CD4-positive, alpha-beta T cell treated with Interleukin-6 for 4 hours (primary cell): ENCODE data around the gene TBC1D9B.

Source experiments
- DNase-seq: peaks from one replicate; pipeline ENCODE4 v3.0.0-alpha.2; 2020; ENCODE audit warnings: mixed read lengths

Gene TBC1D9B

DNA sequence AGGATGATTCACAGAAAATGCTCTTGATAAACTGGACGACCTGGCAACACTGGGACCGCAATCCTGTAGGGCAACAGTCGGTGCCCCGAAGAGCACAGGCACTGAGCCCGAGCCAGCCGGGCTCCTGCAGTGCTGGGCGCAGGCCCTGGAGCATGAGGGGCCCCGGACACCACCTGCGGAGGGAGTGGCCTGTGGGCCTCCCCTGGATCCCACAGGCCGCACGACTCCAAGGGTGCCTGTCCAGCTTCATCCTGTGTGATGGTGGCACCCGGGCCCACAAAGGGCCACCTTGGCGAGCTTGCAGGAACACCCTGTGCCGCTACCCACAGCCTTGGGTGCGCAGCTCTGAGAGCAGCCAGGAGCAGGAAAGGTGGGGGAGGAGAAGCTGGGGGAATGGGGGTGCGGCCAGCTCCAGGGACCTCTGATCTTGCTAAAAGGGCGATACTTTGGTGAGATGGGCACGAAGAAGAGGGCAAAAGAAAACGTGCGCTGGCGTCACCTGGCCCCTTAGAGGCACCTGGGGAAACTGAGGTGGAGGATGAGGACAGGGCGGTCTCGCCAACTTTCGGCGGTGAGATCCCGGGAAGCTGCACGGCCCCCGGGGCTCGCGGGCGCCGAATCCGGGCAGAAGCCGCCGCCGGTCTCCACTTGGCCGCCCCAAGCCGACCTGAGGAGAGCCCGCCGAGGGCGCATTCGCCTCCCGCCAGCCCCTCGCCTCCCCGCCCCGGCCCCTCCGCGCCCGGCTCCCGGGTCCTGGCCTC lies 722 bp downstream of the TBC1D9B start:
- peak; percentile 44 for DNase-seq

DNA sequence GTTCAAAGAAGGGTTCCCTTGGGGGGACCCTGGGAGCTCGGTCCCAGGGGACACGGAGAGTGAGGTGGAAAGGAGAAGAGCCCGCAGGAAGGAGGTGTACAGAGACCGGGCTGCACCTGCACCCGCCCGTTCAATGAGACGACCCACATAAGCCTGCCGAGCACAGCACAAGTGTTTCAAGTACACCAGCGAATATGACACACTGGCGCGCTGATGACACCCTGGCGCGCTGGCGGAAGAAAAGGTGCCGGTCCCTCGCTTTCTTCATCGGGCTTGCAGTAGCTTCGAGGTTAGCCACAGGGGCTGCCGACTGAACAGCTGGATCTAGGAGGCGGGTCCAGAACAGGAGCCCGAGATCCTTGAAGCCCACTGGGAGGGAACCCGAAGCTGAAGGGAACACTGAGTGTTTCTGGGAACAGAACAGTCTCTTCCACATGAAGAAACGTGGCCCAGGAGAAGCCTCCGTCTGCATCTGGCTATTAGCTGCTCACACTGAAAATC lies 1.4 kb downstream of the TBC1D9B start:
- DNase-seq, result no peak

DNA sequence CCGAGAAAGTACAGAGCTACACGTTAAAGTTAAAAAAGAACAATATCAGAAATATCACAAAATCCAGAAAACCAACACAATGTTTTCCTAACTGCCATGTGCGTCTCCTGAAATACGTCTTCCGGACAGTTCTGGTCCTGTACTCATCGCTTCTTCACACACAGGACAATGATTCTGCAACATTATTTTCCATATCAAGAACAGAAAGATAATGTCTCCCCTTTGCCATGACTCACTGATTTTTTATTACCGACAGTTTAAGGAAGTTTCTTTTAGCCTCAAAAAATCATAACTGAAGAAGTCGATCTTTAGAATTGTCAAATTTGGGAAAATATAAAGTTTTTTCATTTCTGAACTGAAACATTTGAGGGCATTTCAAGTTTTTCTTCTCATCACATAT lies 2.5 kb downstream of the TBC1D9B start:
- no peak for DNase-seq

DNA sequence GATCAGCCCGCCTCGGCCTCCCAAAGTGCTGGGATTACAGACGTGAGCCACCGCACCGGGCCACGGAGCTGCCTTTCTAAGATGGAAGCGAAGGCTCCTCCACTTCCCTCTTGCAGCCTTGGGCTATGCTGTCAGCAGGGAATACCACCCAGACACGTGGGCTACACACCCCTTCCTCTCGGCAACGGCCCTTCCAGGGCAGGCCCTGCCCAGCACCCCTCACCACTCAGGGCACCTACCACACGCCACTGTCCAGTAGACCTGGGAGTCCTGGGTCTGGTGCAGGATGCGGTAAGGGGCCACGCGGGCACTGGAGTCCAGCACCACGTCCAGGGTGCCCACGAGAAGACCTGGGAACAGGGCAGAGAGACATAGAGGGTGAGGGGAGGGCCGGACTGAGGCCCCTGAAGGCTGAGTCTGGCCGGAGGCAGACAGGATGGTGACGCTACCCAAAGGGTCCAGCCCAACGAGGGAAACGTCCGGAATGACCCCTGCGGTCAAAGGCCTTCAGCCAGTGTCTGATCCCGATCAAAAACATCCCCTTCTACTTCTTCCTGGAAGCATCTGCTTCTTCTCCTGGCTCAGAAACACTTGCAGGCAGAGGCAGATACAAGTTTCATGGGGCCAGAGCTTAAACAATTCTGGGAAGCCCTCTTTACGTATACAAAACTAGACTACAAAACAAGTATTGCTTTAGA lies 3.1 kb downstream of the TBC1D9B start:
- no peak for DNase-seq

DNA sequence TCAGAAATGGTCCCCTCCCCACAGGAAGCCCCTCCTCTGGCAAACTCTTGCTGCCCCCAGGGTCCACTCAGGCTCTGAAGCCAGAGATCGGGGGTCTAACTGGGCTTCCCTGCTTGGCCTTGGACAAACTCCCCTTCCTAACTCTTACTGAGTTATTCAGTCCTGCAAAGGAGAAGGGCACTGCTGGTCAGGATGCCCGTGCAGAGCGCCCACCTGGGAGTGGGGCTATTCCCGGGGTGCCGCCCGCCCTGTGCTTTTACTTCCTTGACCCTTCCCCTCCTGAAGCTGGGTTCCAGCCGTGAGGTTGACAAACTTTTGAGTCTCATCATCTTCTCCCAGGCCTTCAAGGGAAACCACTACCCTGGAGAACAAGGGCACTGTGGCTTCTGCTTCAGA lies 4.9 kb downstream of the TBC1D9B start:
- DNase-seq, result no peak

DNA sequence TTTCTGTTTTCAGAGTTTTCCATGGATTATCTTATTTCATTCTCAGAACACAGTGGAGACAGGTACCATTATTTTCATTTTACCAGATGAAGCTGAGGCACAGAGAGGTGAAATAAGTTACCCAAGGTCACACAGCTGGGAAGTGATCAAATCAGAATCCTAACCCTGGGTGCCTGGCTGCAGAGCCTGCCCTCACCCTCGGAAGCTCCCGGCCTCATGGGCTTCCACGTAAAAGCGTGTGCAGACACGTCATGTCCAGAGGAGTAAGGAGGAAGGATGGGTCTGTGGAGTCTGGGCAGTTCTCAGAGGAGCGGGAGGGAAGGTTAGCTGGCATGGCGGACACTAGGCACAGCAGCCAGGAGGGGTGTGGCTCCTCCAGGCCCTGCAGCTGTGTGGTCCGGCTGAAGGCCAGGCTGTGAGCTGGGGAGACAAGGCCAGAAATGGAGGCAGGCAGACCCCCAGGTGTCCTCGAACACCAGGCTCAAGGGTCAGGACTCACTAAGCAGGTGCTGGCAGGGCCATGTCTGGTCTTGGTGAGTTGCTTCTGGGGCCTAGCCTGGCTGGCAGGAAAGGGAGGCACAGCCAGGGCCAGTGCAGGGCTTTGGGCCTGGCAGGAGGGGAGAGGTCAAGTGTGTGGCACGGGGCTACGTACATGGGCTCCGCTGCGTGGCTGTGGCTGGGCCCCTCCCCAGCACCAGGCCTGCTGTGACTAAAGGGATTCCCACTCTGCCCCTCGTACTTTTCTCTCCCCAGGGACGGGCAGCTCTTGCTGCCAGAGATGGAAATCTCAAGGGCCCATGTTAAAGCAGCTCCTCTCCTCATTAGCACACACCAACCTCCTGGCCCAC lies 5.6 kb downstream of the TBC1D9B start:
- DNase-seq, result no peak

DNA sequence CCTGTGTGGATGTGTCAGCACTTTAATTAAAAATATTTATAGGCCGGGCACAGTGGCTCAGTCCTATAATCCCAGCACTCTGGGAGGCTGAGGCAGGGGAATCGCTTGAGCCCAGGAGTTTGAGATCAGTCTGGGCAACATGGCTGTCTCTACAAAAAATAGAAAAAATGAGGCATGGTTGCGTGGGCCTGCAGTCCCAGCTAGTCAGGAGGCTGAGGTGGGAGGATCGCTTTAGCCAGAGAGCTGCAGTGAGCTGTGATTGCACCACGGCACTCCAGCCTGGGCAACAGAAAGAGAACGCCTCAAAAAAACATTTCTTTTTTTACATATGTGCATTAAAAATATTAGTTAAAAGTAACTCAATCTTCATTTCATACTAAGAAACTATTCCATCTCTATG lies 6.2 kb downstream of the TBC1D9B start:
- DNase-seq, result no peak

DNA sequence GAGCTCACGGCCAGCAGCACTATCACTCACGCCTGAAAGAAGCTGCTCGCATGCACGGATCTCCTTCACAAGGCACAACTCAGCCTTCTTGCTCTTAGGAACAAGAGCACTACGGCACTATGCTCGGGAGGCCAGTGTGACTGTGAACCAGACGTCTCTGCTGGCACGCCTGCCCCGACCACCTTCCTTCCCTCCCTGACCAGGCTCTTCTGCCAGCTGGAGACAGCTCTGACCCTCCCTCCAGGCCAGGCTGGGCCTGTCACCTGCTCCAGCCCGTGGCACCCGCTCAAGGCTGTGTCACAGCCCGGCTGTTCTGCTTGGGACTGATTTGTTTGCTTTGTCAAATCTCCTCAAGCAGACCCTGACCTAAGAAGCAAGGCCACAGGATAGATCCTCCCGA lies 7.0 kb downstream of the TBC1D9B start:
- DNase-seq, result no peak

DNA sequence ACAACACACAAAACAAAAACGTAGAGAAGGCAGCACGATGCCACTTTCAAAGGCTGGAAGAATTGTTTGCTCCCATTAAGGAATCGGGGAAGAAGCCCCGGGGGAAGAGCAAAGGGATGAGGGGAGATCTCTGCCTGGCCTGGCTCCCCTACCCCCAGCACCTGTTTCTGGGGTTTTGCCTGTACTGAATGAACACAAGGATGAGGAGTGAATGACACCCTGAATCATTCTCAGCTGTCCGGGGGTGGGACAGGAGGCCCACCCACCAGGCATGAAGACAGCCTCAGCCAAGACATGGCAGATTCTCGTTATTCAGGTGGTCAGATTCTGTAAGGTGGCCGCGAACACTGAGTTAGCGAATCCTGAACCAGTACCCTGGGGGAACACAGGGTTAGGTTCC lies 7.5 kb downstream of the TBC1D9B start:
- DNase-seq, result no peak

DNA sequence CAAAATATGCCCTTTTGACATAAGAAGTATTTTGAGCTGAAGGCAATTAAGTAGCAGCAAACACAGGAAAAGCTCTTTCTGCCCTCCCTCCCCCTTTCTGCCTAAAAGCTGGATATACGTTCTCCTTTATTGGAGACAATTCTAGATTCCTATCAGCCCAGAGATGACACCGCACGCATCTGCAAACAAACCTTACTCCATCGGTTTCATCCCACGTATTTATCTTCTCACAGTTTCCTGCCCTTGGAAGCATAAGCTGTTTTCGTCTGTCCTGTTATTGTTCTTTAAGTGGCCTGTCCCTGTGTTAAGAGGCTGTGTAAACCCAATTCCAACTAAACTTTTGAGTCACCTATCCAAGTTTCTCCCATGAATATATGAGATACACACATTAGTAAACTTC lies 11.8 kb downstream of the TBC1D9B start:
- no peak for DNase-seq

DNA sequence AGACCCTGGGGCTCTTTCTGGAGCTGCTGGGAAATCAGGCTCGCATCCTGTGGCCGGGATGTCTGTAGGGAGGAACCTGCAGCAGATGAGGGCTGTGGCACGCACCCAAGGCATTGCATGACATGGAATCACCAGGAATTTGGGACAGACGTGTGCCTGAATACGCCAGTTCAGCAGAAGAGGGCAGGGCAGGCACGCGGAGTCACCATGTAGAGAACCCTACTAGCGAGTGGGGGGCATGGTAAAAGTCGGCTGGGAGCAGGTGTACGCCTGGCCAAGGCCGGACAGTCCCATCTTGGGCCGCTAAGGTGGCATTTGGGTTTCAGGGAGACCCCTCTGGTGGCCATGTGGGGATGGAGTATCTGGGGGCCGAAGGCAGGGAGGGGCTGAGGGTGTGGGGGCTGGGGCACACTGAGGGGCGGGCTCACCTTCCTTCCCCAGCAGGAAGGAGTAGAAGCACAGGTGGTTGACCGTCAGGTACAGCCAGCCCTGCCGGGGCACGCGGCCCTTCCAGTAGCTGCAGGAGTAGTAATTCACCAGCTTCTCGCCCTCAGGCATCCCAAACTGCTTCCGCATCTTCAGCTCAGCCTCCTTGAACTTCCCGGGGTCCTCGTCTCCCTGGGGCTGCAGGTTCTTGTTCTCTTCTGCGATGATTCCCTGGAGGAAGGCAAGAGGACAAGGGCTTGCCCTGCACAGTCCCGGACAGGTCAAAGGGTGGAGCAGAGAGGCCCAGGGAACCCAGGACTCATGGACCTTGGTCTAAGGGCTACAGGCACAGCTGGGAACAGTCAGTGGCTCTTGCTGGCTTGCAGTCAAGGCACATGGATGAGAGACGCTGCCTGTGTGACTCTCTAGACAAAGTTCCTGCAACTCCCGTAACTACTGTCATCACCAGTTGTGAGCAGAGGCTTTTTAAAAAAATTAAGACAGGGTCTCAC lies 13.5 kb downstream of the TBC1D9B start:
- no peak for DNase-seq

DNA sequence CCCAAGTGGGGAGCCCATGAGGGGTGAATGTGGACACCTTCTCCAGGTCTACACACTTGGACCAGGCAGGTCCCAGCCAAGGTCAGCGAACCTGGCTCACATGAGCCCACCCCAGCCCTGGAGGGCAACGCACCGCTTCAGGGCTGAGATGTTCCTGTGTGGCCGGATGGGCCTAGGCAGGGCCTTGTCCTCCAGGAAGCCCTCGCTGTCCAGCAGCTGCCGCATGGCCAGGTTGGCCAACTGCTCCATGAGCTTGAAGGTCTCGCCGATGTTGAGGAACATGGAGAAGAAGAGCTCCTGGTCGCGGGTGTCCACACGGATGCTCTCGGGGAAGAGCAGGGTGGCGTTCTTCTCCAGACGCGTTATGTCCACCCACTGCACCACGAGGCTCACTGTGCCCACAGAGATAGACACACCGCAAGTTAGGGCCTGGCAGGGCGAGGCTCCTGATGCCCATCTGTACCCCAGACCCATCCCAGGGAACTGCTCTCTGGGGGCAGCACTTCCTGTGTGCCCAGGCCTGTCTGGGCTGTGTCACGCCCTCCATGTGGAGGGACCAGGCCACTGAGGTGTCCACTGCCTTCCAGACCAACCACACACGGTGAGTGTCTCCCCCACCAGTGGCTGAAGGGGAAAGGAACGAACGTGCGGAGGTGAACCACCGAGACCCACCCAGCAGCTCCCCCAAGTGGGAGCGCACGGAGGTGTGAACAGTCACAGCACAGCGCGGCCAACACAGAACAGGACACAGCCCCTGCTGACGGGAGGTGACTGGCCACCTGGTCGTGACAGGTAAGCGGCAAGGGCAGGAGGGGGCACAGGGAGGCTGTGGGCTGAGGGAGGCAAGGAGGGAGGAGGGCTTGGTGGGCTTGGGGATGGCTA lies 14.4 kb downstream of the TBC1D9B start:
- no peak for DNase-seq

DNA sequence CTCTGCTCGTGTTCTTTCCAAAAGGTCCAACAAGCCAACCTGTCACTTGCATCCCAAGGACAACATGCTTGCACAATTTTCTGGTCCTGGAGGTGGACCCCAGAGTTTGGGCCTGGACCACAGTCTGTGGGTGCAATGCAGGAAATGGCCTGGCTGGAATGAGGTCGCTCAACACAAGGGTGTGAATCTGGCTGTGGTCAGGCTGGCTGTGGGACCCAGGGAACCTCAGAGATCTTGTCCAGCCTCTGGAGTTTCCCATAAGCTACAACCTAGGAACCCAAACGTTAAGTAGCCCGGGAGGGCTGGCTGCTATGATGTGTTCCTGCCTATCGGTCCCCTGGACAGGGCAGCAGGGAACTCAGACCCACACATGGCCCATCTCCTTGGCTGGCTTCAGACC lies 15.4 kb downstream of the TBC1D9B start:
- DNase-seq, result no peak

DNA sequence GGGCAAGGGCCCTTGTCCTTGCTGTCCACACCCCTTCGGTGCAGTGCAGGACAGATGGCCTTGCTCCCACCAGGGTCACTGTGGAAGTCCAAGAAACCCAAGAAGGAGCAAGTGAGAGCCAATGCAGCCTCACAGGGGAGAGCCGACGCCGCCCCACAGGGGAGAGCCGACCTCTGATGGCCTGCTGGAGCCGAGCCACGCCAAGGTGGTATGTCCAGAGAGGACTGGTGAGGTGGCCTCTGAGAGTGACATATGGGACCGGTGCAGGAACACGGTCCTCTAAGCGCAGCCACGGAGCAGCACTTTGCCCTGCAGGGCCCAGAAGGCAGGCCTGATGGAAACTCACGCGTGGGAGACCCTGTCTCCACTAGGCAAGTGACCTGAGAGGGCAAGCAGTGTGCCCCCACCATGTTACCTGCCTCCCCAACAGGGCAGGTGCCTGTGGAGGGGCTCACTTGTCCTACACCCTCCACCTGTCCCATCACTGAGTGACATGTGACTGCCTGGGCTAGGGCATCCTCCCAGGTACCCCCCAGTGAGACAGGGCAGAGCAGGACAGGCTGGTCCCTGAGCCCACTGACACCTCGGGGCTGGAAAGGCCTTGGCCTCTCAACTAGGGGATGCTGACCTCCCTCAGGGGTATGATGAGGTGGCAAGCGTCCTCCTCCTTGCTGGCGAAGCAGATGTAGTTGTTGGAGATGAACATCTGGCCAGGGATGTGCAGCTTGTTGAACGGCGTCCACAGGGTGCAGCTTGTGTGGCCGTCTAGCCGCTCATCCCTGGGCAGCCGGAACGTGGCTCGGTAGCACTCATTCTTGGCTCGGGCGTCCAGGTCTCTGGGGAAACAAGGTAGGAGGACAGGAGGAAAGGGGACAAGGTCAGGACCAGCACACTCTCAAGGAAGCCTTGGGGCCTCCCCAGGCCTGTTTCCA lies 16.7 kb downstream of the TBC1D9B start:
- no peak for DNase-seq

DNA sequence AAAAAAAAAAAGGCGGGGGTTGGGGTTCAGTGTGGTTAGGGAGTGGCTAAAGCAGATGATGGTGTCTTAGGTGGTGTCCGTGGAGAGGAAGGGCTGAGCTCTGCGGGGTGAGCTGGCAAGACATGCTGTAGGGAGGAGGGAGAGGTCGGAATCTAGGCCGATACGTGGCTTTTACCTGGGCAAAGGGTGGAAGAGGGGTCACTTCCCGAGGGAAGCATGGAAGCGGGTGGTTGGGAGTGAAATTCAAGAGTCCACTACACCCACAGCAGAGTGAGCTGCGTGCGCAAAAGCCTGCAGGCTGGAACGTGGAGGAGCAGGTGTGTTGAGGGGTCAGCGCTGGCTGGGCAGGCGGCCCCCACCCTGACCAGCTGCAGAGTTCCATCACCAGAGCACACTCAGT lies 17.8 kb downstream of the TBC1D9B start:
- DNase-seq, result no peak

DNA sequence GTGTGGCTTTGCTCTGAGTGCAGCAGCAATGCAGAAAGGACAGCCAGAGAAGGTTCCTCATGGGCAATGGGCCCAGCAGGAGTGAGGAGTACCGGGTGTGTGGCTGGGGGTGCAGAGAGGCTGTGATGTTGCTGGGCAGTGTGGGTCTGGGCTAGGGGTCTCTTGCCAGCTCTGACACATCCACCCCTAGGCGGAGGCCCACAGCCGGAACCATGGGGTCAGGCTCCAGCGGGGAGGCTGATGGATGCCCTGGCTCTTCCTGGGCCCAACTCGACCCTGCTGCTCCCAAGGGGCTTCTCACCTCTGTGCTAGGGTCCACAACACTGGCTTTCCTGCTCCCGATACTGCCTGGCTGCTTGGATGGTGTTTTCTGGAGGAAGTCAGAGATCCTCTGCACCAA lies 19.9 kb downstream of the TBC1D9B start:
- no peak for DNase-seq

DNA sequence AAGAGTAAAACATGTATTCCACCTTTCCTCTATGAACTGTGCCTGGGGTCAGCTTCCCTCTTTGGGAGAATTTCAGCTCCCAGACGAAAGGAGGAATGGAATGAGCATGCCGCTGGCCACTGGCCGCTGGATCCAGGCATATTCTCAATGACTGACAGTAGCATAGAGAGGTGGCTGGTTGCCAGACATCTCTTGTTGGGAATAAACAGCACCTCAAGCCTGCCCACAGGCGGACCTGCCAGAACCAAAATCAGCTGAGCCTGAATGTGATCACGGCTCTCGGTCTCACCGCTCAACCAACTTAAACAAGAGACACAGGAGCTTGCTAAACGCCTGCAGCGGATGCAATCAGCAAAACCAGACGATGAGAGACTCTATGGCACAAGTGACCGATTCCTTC lies 20.6 kb downstream of the TBC1D9B start:
- no peak for DNase-seq

DNA sequence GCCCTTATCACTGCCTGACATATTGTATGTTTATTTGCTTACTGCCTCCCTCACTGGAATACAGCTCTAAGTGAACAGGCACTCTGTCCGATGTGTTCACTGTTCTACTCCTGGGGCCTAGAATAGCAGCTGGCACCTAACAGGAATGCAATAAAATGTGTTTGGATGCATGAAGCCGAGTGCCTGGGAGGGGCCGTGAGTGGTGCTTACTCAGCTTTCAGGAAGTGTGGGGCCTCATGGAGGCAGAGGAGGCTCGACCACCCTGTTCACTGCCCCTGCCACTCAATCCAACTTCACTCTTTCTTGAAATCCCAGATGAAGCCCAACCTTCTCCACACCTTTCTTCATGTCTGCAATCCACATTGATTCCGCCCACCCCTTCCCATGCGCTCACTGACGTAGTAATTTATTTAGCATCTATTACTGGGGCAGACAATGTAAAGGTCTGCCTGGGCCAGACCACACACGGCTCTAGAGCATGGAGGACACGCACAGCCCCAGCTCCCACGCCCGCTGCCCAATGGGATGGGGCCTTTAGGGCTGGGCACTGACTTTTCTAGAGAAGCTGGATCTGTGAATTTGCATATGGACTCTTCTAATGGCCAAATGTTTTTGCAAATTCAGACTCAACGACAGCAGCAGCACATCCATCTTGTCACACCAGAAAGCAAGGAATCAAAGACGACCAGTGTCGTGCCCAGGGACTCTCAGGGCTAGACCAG lies 21.3 kb downstream of the TBC1D9B start:
- DNase-seq, result no peak

DNA sequence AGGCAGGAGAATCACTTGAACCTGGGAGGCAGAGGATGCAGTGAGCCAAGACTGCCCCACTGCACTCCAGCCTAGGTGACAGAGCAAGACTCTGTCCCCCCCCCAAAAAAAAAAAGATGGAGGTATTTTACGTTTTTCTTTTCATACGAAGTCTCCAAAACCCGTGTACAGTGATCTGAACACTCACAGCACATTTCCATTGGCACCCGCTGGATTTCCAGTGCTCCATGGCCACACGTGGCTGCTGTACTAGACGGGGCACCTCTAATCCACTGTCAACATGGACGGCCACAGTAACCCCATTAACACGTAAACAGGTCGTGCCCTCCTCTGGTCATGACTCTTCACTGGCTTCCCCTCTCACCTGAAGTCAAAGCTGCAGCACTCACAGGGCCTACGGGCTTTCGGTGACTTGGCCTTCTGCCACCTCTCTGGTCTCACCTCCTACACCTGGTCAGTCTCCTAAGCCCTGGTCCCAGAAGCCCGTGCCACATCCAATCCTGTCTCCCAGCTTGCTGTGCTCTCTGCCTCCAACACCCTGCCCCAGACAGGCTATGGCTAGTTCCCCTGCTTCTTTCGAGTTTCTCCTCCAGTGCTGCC lies 22.1 kb downstream of the TBC1D9B start:
- DNase-seq, result no peak
